Hematopoietic multipotent progenitor cell treated with erythropoietin and hydrocortisone succinate and interleukin-3 and kit ligand, for 6 days (in vitro differentiated cells): Measurements from ENCODE around the gene PER3.

Source experiments
- DNase-seq: peaks from one replicate; pipeline ENCODE4 v3.0.0-alpha.2; 2015

PER3 gene

GRCh38 chr1:7878027-7878426, 93.9 kb downstream of the PER3 start:
- no peak for DNase-seq

GRCh38 chr1:7879228-7879627, 95.1 kb downstream of the PER3 start:
- no peak for DNase-seq

- DNase-seq, result no peak
These were observed 100.7 kb downstream of the PER3 start for GRCh38 chr1:7884757-7885156.

- DNase-seq, result peak; percentile 37
These were observed 101.7 kb downstream of the PER3 start for GRCh38 chr1:7885513-7886404.

GRCh38 chr1:7886405-7886745, 102.3 kb downstream of the PER3 start:
- no peak for DNase-seq

GRCh38 chr1:7888248-7889081, 104.4 kb downstream of the PER3 start:
- DNase-seq, result no peak

GRCh38 chr1:7890853-7891252, 106.8 kb downstream of the PER3 start:
- no peak for DNase-seq

GRCh38 chr1:7891804-7892203, 107.7 kb downstream of the PER3 start:
- no peak for DNase-seq

GRCh38 chr1:7893529-7894180, 109.6 kb downstream of the PER3 start:
- DNase-seq, result no peak
